GM10847 (cell line): ENCODE results near the gene SPSB1.

ENCODE experiments used
- POLR2A ChIP-seq: IDR thresholded peaks from 2 replicates; pipeline ENCODE4 v1.6.1; 2011; ENCODE audit not compliant: insufficient read length; ENCODE audit errors: extremely low read depth

Gene SPSB1

DNA sequence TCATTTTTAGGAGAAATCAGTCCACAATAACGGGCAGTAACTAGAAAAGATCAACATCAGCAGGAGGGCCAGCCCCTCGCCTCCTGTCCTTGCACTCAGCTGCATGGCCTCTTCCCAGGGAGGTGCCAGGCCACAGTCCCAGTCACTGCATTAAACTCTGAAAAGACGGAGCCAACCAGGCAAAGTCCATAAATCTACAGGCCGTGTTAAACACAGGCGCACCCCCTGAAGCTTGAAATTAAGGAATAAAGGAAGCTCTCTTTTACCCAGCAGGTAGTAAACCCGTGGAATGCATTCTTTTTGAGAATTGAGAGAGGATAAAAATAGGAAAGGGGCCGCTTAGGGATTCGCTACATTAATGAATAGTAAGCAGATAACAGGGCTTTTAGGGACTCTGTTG, 39.7 kb upstream of the SPSB1 start:
- no peak for TF ChIP-seq POLR2A

DNA sequence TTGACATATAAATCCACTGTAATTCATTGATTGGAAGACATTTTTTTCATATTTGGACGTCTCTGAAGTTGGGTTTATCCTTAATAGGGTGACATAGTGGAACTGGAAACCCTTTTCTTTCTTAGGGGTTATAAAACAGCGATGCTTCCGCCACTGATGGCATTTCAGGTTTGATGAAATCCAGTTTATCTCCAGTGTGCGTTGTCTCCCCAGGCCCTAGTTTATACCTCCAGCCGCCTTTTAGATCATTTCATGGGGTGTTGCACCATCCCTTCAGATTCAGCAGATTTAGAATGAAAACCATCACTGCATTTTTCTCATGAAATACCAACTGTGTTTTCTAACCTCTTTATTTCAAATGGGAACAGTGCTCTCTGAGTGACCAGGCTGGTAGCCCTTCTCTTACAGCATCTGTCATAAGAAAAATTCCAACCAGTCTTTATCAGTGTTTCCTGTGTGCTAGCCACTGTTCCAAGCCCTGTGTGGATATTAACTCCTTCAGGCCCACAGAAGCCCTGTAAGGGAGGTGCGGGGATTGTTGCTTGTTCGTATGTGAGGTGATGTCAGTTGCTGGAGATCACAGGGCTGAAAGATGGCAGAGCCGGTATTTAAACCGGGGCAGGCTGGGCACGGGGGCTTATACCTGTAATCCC, 39.1 kb upstream of the SPSB1 start:
- TF ChIP-seq POLR2A: no peak

DNA sequence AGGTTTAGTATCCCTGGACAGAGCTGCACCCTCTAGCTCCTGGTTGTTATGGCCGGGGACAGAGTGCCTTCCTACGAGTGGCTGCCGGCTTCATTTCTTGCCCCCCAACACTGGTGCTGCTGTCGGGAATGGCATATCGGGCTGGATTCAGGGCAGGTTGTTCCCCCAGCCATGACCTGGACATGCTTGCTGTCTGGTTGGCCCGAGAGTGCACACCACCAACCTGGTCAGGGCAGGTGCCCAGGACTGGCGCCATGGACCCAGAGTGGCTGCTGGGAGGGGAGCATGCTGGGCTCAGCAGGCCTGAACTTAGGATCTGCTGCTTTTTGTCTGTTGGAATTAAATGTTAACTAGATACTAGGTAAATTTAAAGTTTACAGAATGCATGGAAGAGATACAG, 36.4 kb upstream of the SPSB1 start:
- no peak for TF ChIP-seq POLR2A

DNA sequence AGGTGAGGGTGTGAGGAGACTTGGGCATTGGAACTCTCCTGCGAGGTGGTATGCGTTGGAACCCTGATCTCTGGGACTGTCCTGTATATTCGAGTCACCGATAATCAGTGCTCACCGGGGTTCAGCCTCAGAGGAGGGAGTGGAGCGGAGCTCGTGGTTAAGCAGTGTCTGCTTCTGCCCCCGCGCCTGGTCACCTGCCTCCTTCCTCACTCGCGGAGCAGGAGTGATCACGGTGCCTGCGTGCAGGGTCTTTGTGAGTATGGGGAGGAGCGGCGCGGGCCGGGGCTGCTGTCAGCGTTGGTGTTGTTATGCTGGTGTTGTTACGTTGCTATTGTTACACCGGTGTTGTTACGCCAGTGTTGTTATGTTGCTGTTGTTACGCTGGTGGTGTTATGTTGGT, 34.8 kb upstream of the SPSB1 start:
- TF ChIP-seq POLR2A: no peak

DNA sequence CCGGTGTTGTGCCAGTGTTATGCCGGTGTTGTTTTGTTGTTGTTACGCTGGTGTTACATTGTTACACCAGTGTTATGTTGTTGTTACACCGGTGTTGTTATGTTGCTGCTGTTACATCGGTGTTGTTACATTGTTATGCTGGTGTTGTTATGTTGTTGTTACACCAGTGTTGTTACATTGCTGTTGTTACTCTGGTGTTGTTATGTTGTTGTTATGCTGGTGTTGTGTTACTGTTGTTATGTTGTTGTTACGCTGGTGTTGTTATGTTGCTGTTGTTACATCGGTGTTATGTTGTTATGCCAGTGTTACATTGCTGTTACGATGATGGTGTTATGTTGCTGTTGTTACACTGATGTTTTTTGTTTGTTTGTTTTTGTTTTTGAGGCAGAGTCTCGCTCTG, 34.1 kb upstream of the SPSB1 start:
- TF ChIP-seq POLR2A: no peak

DNA sequence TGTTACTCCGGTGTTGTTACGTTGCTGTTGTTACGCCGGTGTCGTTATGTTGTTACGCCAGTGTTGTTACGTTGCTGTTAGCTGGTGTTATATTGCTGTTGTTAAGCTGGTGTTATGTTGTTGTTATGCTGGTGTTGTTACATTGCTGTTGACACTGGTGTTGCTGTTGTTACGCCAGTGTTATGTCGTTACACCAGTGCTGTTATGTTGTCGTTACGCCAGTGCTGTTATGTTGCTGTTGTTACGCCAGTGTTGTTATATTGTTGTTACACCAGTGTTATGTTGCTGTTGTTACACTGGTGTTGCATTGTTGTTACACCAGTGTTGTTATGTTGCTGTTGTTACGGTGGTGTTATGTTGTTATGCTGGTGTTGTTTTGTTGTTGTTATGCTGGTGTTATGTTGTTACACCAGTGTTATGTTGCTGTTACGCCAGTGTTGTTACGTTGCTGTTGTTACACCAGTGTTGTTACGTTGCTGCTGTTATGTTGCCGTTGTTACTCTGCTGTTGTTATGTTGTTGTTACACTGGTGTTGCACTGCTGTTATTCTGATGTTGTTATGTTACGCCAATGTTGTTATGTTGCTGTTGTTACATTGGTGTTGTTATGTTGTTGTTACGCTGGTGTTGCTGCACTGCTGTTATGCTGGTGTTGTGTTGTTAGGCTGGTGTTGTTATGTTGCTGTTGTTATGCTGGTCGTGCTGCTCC, 32.5 kb upstream of the SPSB1 start:
- no peak for TF ChIP-seq POLR2A

DNA sequence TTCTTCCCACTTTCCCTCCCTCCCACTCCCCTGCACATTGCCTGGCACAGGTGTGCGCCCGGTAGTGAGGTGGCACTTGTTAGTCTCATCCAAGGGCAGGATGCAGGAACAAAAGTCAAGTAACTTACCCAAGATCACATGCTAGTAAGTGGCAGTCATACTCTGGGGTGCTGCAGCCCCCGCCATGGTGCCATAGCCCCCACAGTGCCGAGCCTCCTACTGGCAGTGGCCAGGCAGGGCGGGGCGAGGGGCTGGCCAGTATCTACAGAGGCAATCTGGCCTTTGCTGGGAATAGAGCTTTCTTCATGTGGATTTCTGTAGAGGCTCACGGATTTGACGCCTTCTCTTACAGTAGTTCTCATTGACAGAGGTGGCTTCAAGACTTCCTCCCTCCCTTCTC, 31.2 kb upstream of the SPSB1 start:
- TF ChIP-seq POLR2A: no peak

DNA sequence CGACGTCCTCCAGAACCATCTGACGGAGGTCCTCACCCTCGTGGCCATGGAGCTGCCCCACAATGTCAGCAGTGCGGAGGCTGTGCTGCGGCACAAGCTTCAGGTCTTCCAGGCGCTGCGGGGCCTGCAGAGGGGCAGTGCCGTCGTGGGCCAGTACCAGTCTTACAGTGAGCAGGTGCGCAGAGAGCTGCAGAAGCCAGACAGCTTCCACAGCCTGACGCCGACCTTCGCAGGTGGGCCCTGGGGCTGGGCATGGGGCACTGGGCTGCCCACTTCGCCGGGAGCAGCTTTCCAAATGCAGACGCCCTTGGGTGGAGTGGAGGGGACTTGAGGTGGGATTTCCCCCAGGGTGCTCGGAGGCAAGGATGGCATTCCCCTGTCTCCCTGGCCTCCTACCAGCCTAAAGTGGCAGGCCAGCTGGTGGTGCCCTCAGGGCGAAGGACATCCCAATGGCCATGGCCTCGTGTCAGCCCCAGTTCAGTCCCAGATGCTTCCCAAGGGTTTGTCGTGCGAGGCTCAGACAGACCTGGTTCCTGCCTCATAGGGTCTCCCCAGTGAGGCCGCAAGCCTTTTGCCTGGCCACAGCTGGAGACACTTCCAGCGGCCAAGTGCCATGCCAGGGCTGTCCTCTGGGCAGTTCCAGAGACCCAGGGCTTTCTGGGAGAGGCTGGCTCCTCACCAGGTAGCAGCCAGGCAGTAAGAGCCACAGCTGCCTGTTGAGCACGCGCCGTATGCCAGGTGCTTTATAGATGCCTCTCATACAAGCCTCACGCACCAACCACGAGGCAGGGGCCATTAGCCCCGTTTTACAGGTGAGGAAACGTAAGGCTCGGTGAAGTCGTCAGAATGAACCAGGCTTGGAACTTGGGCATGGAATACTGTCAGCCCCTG, 30.4 kb upstream of the SPSB1 start:
- TF ChIP-seq POLR2A: no peak

DNA sequence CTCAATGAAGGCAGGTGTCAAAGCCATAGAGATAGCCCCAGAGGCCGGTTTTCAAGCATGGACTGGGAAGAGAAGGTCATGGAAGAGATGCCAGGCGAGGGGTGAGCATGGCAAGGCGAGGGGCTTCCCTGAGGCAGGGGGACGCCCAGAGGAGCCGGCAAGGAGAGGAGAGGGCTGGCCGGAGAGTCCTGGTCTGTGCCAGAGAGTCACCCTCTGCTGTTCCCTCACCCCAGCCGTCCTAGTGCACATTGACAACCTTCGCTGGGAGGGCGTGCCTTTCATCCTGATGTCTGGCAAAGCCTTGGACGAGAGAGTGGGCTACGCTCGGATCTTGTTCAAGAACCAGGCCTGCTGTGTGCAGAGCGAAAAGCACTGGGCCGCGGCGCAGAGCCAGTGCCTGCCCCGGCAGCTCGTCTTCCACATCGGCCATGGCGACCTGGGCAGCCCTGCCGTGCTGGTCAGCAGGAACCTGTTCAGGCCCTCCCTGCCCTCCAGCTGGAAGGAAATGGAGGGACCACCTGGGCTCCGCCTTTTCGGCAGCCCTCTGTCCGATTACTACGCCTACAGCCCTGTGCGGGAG, 29.3 kb upstream of the SPSB1 start:
- no peak for TF ChIP-seq POLR2A

DNA sequence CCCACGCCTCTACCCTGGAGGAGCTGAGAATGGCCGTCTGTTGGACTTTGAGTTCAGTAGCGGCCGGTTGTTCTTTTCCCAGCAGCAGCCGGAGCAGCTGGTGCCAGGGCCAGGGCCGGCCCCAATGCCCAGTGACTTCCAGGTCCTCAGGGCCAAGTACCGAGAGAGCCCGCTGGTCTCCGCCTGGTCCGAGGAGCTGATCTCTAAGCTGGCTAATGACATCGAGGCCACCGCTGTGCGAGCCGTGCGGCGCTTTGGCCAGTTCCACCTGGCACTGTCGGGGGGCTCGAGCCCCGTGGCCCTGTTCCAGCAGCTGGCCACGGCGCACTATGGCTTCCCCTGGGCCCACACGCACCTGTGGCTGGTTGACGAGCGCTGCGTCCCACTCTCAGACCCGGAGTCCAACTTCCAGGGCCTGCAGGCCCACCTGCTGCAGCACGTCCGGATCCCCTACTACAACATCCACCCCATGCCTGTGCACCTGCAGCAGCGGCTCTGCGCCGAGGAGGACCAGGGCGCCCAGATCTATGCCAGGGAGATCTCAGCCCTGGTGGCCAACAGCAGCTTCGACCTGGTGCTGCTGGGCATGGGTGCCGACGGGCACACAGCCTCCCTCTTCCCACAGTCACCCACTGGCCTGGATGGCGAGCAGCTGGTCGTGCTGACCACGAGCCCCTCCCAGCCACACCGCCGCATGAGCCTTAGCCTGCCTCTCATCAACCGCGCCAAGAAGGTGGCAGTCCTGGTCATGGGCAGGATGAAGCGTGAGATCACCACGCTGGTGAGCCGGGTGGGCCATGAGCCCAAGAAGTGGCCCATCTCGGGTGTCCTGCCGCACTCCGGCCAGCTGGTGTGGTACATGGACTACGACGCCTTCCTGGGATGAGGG, 28.5 kb upstream of the SPSB1 start:
- TF ChIP-seq POLR2A: no peak

DNA sequence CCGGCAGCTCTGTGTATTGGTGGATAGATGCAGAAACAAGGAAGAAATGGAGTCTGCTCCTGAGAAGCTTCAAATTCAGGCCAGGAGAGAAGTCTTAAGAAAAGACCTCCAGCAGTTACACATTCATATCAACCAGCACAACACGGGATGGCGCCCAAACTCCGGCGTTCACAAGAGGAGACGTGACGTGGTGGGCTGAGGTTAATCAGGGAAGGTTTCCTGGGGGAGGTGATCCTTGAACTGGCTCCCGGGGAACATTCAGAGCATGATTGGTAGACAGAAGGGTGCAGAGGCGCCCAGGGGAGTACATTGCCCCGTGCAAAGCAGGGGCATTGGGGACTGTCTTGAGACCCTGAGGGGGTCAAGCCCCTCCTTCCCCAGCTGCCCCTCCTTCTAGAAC, 27.7 kb upstream of the SPSB1 start:
- no peak for TF ChIP-seq POLR2A

DNA sequence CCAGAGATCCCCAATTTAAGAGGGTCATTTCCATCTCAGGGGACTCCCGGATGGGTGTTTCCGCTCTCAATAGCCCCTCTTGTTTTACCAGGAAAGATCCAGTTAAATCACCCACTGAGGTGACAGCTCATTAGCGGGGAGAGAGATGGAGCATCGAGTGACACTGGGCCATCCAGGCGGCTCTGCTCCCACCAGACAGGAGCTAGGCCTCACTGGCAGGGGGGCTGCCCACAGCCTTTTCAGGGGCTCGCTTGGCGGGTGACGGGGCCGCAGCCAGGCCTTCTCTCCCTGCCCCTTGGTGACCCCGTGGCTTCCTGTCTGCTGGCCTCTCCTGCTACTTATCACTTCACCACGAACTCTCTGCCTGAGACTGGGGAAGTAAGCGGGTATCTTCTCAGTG, 26.7 kb upstream of the SPSB1 start:
- no peak for TF ChIP-seq POLR2A

DNA sequence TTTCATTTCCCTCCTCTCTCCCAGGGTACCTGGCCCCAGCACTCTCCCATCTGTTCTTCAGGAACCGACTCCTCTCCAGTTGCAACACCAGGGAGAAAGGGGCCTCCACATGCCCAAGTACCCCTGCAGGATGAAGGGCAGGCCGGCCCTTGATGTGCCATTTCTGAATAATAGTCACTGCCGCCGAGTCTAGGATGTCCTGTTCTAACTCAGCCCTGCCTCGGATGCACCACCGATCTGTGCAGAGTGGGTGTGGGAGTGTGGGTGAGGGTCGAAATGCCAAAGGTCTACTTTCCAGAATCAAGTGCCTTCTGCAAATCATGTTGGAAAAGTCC, 25.4 kb upstream of the SPSB1 start:
- TF ChIP-seq POLR2A: no peak

DNA sequence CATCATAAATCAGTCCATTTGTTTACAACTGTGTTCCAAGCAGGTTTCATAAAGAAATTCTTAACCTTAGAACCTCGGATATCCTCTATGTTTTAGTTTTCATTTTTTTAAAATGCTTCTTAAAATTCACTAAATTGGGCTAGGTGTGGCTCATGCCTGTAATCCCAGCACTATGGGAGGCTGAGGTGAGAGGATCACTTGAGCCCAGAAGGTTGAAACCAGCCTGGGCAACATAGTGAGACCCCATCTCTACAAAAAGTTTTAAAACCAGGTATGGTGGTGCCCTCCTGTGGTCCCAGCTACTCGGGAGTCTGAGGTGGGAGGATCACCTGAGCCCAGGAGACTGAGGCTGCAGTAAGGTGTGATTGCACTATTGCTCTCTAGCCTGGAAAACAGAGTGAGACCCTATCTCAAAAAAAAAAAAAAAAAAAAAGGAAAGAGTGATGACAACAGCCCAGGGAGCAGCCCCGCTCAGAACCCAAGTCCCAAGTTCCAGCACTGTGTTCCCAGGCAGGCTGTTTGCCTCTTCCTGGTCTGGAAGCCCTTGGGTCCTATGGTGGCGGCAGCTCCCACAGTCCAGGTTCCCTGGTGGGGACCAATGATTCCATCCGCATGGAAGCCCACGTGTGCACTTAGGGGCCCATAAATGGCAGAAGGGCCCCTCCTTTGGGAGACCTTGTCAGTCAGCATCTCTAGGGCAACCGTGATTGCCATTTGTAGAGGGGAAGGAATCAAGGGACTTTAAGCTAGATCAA, 24.7 kb upstream of the SPSB1 start:
- TF ChIP-seq POLR2A: no peak
